GM20431 (cell line): ENCODE results near the gene ACAN.

ENCODE experiments used
- in situ Hi-C: fragments of 300-500 bp; cut with MseI, MboI; formaldehyde crosslinking; loops from one replicate; pipeline ENCODE4 v1.15.0; 2020; ENCODE audit warnings: low sequenced_read_pairs; ENCODE audit not compliant: unreplicated experiment

Gene ACAN

DNA sequence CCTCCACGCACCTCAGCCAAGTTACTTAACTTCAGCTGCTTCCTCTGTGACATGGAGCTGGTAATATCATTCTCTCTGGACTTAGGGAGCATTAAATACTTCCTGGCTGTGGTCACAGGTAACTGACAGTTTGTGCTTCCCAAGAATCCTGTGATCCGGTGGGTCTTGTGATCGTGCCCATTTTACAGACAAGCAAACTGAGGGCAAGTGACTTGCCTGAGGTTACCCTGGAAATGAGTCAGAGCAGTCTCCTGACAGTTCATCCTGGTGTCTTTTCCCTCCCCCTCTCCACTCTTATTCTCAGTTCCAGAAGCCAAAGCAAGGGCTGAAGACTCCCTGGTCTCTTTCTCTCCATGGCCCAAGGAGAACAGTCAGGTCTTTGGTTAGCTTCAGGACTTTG is 35.9 kb downstream of the ACAN start:
- in situ Hi-C loops = no loop called here

DNA sequence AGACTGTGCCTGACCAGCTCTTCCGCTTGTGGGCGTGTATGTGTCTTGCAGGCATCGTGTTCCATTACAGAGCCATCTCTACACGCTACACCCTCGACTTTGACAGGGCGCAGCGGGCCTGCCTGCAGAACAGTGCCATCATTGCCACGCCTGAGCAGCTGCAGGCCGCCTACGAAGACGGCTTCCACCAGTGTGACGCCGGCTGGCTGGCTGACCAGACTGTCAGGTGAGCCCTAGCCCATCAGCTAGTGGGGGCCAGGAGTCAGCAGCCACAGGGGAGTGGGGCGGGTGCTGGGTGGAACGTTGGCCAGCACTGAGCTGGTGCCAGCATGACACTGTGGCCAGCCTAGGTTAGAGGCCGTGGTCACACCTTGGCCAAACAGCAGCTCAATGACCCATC is 36.7 kb downstream of the ACAN start:
- in situ Hi-C loops = no loop called here

DNA sequence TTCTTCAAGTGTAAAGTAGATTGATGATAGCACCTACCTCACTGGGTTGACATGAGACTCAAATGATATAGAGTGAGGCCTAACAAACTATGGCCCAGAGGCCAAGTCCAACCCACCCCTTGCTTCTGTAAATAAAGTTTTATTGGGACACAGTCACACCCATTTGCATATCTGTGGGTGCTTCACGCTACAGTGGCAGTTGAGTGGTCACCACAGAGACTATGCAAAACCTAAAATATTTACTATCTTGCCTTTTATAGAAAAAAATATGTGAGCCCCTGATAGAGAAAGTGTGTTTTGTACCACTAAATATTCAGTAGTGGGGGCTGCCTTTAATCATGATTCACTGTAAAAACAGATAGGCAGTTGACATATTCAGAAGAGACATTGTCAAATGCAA is 38.0 kb downstream of the ACAN start:
- in situ Hi-C loops = no loop called here

DNA sequence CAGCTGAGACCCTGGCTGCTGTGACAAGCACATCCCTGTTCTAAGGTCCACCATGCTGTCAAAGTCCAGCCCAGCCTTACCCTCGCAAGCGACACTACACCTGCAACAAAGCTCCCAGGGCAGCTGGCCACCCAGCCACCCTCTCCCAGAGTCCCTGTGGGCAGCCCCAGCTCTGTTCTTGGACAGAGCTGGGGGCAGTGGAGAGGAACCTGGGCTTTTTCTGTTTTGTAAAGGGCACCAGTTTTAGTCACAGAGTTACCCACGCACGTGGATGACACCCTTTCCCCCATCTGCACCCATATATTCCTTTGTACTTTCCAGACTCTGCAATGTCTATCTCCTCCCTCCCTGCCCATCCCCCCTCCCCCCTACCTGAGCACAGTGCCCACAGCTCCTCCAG is 38.9 kb downstream of the ACAN start:
- in situ Hi-C loops = no loop called here

DNA sequence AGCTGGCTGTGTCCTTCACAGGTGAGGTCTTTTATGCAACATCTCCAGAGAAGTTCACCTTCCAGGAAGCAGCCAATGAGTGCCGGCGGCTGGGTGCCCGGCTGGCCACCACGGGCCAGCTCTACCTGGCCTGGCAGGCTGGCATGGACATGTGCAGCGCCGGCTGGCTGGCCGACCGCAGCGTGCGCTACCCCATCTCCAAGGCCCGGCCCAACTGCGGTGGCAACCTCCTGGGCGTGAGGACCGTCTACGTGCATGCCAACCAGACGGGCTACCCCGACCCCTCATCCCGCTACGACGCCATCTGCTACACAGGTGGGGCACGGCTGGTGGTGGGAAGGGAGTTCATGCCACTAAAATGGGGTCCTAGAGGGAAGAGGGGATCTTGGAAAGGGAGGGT is 40.1 kb downstream of the ACAN start:
- in situ Hi-C loops = no loop called here

DNA sequence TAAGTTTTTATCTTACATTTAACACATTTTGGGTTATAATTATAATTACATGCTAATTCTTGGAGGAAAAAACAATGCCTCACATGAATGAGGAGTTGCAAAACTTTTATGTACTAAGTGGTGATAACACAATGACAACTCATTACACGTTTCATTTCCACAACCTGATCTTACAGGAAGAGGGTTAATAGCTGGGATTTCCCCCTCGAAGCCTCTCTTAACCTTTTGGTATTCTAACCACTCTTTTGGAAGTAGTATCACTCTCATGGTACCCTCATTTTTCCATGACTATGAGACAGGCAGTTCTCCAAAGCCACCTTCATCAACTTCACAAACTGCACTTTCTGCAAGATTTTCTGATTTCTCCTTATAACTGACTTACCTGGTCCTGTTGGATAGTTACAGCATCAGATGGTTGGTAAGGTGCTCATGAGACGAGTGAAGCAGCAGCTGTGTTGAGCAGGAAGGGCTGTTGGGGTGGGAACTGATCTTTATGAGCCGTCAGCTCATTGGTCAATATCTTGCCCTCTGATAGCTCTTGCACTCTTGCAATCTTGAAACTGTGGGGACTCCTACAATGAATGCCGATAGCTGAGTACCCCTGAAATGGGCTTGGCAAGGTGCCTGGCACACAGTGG is 41.6 kb downstream of the ACAN start:
- in situ Hi-C loops = no loop called here

- in situ Hi-C loops = no loop called here
Measured at GRCh38 chr15:88845616-88846015, 42.4 kb downstream of the ACAN start.

DNA sequence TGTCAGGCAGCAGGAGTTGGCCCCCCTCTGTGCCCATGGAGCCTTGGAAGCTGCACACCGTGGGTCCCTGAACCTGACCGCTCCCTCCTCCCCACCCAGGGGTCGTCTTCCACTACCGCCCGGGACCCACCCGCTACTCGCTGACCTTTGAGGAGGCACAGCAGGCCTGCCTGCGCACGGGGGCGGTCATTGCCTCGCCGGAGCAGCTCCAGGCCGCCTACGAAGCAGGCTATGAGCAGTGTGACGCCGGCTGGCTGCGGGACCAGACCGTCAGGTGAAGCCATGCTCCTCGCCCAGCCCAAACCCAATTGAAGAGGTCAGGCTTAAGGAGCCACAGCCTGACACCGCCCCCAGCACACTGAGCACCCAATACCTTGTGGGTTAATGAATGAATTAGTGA is 43.9 kb downstream of the ACAN start:
- in situ Hi-C loops = no loop called here

DNA sequence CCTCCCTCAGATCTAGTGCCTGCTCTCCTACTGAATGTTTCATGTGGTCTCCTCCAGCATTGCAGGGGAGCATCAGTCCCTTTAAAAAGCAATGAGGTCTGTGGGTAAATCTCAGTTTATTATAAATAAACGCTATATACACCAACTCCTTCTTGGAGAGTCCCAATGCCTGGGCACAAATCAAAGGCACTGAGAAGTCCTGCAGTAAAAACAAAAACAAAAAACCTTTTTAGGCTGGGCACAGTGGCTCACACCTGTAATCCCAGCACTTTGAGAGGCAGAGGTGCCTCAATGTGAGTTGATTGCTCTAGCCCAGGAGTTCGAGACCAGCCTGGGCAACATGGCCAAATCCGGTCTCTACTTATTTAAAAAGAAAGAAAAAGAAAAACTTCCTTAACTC is 45.0 kb downstream of the ACAN start:
- in situ Hi-C loops = no loop called here

DNA sequence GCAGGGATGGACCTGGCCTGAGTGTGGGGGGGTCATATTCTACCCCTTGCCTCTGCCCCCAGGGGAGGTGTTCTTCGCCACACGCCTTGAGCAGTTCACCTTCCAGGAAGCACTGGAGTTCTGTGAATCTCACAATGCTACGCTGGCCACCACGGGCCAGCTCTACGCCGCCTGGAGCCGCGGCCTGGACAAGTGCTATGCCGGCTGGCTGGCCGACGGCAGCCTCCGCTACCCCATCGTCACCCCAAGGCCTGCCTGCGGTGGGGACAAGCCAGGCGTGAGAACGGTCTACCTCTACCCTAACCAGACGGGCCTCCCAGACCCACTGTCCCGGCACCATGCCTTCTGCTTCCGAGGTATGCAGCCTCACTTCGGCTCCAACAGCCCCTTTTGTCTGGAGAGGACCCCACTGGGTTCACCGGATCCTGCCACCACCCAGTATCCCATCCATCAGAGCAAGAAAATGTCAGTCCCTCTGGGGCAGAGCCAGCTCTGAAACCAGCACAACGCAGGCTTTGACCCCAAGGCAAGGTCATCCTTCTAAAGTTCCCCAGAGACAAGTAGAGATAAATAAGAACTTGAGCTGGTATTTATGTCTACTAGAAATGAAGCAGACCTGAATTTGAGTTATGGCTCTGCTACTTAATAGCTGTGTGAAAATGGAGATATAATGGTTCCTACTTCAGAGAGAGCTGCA is 46.3 kb downstream of the ACAN start:
- in situ Hi-C loops = no loop called here

- in situ Hi-C loops = no loop called here
Measured at GRCh38 chr15:88852476-88852875, 49.2 kb downstream of the ACAN start.

DNA sequence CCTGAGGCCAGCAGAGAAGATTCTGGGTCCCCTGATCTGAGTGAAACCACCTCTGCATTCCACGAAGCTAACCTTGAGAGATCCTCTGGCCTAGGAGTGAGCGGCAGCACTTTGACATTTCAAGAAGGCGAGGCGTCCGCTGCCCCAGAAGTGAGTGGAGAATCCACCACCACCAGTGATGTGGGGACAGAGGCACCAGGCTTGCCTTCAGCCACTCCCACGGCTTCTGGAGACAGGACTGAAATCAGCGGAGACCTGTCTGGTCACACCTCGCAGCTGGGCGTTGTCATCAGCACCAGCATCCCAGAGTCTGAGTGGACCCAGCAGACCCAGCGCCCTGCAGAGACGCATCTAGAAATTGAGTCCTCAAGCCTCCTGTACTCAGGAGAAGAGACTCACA is 55.7 kb downstream of the ACAN start:
- in situ Hi-C loops = no loop called here

DNA sequence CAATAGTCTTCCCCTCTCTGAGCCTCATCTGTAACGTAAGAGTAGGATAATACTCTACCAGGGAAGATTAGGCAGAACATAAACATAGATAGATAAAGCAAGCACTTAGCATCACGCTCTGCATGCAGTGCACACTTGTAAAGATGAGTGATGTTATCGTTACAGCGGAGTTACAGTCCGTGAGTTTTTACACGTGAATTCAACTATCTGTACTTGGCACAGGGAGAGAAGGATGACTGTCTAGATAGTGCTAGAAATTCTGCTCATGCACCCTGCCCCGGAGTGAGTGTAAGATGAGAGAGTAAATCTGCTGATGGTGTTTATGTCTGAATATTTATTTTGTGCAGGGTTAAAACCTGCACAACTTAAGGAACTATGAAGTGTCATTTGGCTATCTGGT is 56.3 kb downstream of the ACAN start:
- in situ Hi-C loops = no loop called here

DNA sequence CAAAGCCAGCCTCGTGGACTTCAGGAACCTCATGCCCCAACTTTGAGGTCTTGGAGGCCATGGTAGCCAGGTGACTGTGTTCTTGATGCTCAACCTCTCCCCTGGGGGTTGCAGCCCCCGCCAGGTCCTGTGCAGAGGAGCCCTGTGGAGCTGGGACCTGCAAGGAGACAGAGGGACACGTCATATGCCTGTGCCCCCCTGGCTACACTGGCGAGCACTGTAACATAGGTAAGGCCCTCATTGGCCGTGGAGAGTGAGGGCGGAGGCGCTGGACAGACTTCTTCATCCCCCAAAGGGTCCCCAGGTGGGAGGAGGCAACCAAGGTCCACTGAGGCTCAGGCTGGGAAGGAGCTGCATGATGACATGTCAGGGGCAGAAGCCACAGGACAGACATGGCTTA is 57.0 kb downstream of the ACAN start:
- in situ Hi-C loops = no loop called here

- in situ Hi-C loops = no loop called here
Measured at GRCh38 chr15:88863412-88863811, 60.2 kb downstream of the ACAN start.

DNA sequence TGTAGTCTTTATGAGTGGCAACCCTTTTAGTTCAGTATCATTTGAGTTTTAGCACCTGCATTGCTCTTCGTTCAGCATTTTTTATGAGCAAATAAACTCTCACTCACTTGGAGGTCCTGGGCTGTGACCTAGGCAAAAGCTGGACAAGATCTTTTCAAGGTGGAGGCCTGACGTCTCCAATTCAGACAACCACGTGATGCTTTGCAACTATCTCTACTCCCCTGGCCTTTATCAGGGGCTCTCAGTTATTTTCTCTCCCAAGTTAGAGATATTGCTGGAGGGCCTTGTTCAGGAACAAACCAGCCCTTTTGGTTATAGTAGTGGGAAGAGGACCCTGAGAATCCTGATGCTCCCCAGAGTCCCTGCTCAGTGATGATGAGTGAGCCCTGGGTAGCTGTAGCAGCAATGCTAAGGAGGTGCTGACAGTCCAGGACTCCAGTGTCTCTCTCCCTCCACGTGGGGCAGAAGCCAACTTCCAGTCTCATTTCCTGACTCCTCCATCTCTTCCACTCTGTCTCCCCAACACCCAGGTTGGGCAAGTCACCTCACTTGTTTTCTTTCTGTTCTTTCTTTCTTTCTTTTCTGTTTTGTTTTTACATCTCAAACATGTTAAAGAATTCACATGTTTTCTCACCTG is 61.7 kb downstream of the ACAN start:
- in situ Hi-C loops = no loop called here

DNA sequence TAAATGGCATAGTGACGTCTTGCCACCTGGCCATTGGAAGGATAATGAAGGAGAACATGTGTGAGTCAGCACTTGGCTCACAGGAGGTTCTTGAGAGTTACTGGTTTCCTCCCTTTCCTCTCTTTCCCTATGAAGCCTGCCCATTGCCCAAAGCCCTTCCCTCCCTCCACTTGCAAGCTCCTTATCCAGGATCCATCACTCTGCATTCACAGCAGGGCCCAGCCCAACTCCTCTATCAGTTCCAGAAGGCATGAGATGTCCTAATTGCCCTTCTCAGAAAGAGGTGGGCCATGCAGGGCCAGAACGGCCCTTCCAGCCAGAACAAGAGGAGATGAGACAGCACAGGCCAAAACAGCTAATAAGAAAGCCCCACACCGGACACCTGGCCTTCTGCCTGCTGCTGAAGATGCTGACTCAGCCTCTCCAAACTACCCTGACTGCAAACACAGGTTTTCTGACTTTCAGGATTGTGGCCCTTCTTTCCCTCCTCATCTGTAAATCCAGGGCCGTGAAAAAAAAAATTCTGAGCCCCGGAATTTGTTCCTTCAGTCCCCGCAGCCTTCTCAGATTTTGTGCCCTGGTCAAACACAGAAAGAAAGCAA is 62.4 kb downstream of the ACAN start:
- in situ Hi-C loops = no loop called here

GRCh38 chr15:88866295-88866881 is 63.2 kb downstream of the ACAN start:
- in situ Hi-C loops = no loop called here

DNA sequence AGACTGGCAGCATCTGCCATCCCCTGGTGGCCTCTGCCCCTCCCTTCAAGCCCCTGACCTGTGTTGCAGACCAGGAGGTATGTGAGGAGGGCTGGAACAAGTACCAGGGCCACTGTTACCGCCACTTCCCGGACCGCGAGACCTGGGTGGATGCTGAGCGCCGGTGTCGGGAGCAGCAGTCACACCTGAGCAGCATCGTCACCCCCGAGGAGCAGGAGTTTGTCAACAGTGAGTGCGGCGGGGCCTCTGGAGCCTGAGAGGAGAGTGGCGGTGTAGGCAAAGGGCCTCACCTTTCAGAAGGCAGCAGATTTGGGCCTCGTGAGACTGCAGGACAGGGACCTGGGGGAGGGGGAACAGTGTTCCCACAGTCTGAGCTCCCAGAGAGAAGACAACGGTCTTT is 68.1 kb downstream of the ACAN start:
- in situ Hi-C loops = no loop called here

- in situ Hi-C loops = no loop called here
Measured at GRCh38 chr15:88872106-88872505, 68.9 kb downstream of the ACAN start.

- in situ Hi-C loops = no loop called here
Measured at GRCh38 chr15:88872706-88873105, 69.5 kb downstream of the ACAN start.
